GM18909 (cell line): ENCODE data around the gene USP10.

ENCODE experiments used
- ATAC-seq: cut with Tn5 transposase; IDR thresholded peaks from one replicate; pipeline ENCODE4 v1.9.1; 2021; ENCODE audit warnings: mild to moderate bottlenecking; ENCODE audit not compliant: unreplicated experiment, poor library complexity

The USP10 gene

GRCh38 chr16:84699712-84700445 lies at the start of gene USP10:
TSS of gene USP10 (plus strand) at chr16:84700000. CDS start at chr16:84700091, 91 bp downstream.
- ATAC-seq = peak; percentile 71

- no peak for ATAC-seq
These were observed 49.5 kb upstream of the USP10 start for GRCh38 chr16:84650062-84650991.

- no peak for ATAC-seq
These were observed 47.2 kb upstream of the USP10 start for GRCh38 chr16:84652566-84652965.

- ATAC-seq = no peak
These were observed 45.6 kb upstream of the USP10 start for GRCh38 chr16:84654238-84654637.

- ATAC-seq = no peak
These were observed 44.8 kb upstream of the USP10 start for GRCh38 chr16:84654998-84655397.

GRCh38 chr16:84656649-84657048 lies 43.2 kb upstream of the USP10 start:
- no peak for ATAC-seq

GRCh38 chr16:84657229-84657837 lies 42.5 kb upstream of the USP10 start:
- ATAC-seq = no peak

GRCh38 chr16:84658690-84659089 lies 41.1 kb upstream of the USP10 start:
- no peak for ATAC-seq

- ATAC-seq = no peak
These were observed 40.0 kb upstream of the USP10 start for GRCh38 chr16:84659656-84660300.

- ATAC-seq = no peak
These were observed 38.8 kb upstream of the USP10 start for GRCh38 chr16:84660973-84661372.

- ATAC-seq = no peak
These were observed 38.3 kb upstream of the USP10 start for GRCh38 chr16:84661418-84662060.

- ATAC-seq = no peak
These were observed 37.3 kb upstream of the USP10 start for GRCh38 chr16:84662471-84662870.

GRCh38 chr16:84663433-84664101 lies 36.2 kb upstream of the USP10 start:
- peak; percentile 86 for ATAC-seq

- ATAC-seq = no peak
These were observed 34.4 kb upstream of the USP10 start for GRCh38 chr16:84665359-84665758.

GRCh38 chr16:84665843-84666242 lies 34.0 kb upstream of the USP10 start:
- no peak for ATAC-seq

- ATAC-seq = no peak
These were observed 32.0 kb upstream of the USP10 start for GRCh38 chr16:84667600-84668309.

- no peak for ATAC-seq
These were observed 29.7 kb upstream of the USP10 start for GRCh38 chr16:84670063-84670462.

- peak; percentile 40 for ATAC-seq
These were observed 27.3 kb upstream of the USP10 start for GRCh38 chr16:84672276-84673202.
